Gastroesophageal sphincter (tissue), 4 donors: ENCODE measurements around the gene JUP. TPM values are rescaled to one million over a fixed set of nuclear protein-coding genes. Genes with fewer than 3 reads are reported as not detected.

Source experiments
- ATAC-seq: fragments of 150-250 bp; one replicate; pipeline ENCODE4 v1.9.1; 2016; ENCODE audit warnings: mild to moderate bottlenecking, moderate library complexity
- H3K27ac ChIP-seq, 4 donors: fragments of 200-600 bp; sonication (generic) in 3 of 4; 1 replicate in 3 of 4; 2 replicates in 1 of 4; pipeline ENCODE4 v1.5.1; 2016 to 2019
- H3K27me3 ChIP-seq: fragments of 200-600 bp; sonication (generic); one replicate; pipeline ENCODE4 v1.5.1; 2019
- H3K36me3 ChIP-seq, 2 donors: fragments of 200-600 bp; sonication (generic); one replicate each; pipeline ENCODE4 v1.5.1; 2019; ENCODE audit warnings: control low read depth in 1 of 2
- H3K4me1 ChIP-seq, 3 donors: fragments of 200-600 bp; sonication (generic); 1 replicate in 2 of 3; 2 replicates in 1 of 3; pipeline ENCODE4 v1.5.1; 2016 to 2019; ENCODE audit warnings: control low read depth in 2 of 3
- H3K4me3 ChIP-seq, 2 donors: fragments of 200-600 bp; sonication (generic); one replicate each; pipeline ENCODE4 v1.5.1; 2019; ENCODE audit warnings: mild to moderate bottlenecking in 1 of 2, moderate library complexity in 1 of 2
- H3K9me3 ChIP-seq, 3 donors: fragments of 200-600 bp; sonication (generic); one replicate each; pipeline ENCODE4 v1.5.1; 2017 to 2019; ENCODE audit warnings: control low read depth in 2 of 3
- EP300 ChIP-seq: sonication (generic); formaldehyde crosslinking; IDR thresholded peaks from one replicate; pipeline ENCODE4 v1.6.1; 2017; ENCODE audit warnings: antibody characterized with exemption, mild to moderate bottlenecking
- POLR2A ChIP-seq, 2 donors: fragments of 450-650 bp; IDR thresholded peaks; one replicate each; pipeline ENCODE4 v1.6.1; 2017; ENCODE audit warnings: antibody characterized with exemption in 2 of 2, mild to moderate bottlenecking in 2 of 2, moderate library complexity in 1 of 2
- POLR2AphosphoS5 ChIP-seq: sonication (generic); formaldehyde crosslinking; IDR thresholded peaks from one replicate; pipeline ENCODE4 v1.6.1; 2017; ENCODE audit warnings: antibody characterized with exemption
- WGBS, 2 donors: methylation state at CpG; one replicate each; pipeline ENCODE4 v1.1.5; 2018; ENCODE audit warnings: low coverage in 1 of 2; 5-methylcytosine and 5-hydroxymethylcytosine counted together
- total RNA-seq, 4 donors: library from RNA; depleted of rRNA; stranded (reverse); fragments of >200 nt; gene quantifications; one replicate each; pipeline ENCODE4 v1.1.0, GENCODE V29; 2016
- TF ChIP-seq, protein P1 (sequence below), 4 experiments: fragments of 200-600 bp in 2 of 4; fragments of 450-650 bp in 2 of 4; sonication (generic) in 1 of 4; IDR thresholded peaks; one replicate each; pipeline ENCODE4 v1.5.1; 2017 to 2019; ENCODE audit warnings: antibody characterized with exemption in 4 of 4, mild to moderate bottlenecking in 2 of 4, moderate library complexity in 2 of 4

Gene JUP
- total RNA-seq, 4 donors from 2014 or later = 30.8 to 60.9 (median 41.7) TPM

- no peaks in the 10 kb centered on the region for H3K36me3 ChIP-seq
- no peak overlapping the region for H3K27ac ChIP-seq
- TF ChIP-seq, protein P1, sequence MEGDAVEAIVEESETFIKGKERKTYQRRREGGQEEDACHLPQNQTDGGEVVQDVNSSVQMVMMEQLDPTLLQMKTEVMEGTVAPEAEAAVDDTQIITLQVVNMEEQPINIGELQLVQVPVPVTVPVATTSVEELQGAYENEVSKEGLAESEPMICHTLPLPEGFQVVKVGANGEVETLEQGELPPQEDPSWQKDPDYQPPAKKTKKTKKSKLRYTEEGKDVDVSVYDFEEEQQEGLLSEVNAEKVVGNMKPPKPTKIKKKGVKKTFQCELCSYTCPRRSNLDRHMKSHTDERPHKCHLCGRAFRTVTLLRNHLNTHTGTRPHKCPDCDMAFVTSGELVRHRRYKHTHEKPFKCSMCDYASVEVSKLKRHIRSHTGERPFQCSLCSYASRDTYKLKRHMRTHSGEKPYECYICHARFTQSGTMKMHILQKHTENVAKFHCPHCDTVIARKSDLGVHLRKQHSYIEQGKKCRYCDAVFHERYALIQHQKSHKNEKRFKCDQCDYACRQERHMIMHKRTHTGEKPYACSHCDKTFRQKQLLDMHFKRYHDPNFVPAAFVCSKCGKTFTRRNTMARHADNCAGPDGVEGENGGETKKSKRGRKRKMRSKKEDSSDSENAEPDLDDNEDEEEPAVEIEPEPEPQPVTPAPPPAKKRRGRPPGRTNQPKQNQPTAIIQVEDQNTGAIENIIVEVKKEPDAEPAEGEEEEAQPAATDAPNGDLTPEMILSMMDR (IDR thresholded peaks at IDR 0.05) = no peak
- no peak for TF ChIP-seq POLR2AphosphoS5
- TF ChIP-seq POLR2A (IDR thresholded peaks at IDR 0.05) = no peak
- no peak for TF ChIP-seq EP300
- no peak overlapping the region for H3K4me3 ChIP-seq
- H3K27me3 ChIP-seq = peaks cover 5% of the 10 kb centered on the region
- no peak for ATAC-seq
- no peaks in the 10 kb centered on the region for H3K4me1 ChIP-seq
- no peaks in the 10 kb centered on the region for H3K9me3 ChIP-seq
- WGBS, 2 donors = 83 to 100% methylated on average over 3 to 4 of the region's 7 CpGs
These were observed 64.3 kb downstream of the JUP start for GRCh38 chr17:41722231-41722630.

GRCh38 chr17:41718287-41718645 is 68.2 kb downstream of the JUP start:
- no peaks in the 10 kb centered on the region for H3K4me1 ChIP-seq
- TF ChIP-seq POLR2AphosphoS5 (no peak), POLR2A (IDR thresholded peaks at IDR 0.05) (no peak)
- no peaks in the 10 kb centered on the region for H3K27me3 ChIP-seq
- H3K9me3 ChIP-seq = no peaks in the 10 kb centered on the region
- H3K36me3 ChIP-seq = no peaks in the 10 kb centered on the region
- H3K27ac ChIP-seq = no peak overlapping the region
- no peak for ATAC-seq
- no peak overlapping the region for H3K4me3 ChIP-seq
- WGBS, 2 donors = 43% methylated on average over 4 of the region's 5 CpGs; no CpG with 5 or more reads in 1 of the 2 donors

- Histone ChIP-seq H3K27me3 (no peaks in the 10 kb centered on the region), H3K9me3 (no peaks in the 10 kb centered on the region), H3K4me1 (no peaks in the 10 kb centered on the region), H3K4me3 (no peak overlapping the region), H3K27ac (no peak overlapping the region), H3K36me3 (no peaks in the 10 kb centered on the region)
- 61 to 83% methylated on average over 8 to 13 of the region's 15 CpGs for WGBS, 2 donors
- TF ChIP-seq, protein P1 (IDR thresholded peaks at IDR 0.05) = no peak
- no peak for TF ChIP-seq POLR2AphosphoS5
- no peak for TF ChIP-seq POLR2A (IDR thresholded peaks at IDR 0.05)
- TF ChIP-seq EP300 = no peak
- ATAC-seq = no peak
These were observed 68.9 kb downstream of the JUP start for GRCh38 chr17:41717408-41718286.

DNA sequence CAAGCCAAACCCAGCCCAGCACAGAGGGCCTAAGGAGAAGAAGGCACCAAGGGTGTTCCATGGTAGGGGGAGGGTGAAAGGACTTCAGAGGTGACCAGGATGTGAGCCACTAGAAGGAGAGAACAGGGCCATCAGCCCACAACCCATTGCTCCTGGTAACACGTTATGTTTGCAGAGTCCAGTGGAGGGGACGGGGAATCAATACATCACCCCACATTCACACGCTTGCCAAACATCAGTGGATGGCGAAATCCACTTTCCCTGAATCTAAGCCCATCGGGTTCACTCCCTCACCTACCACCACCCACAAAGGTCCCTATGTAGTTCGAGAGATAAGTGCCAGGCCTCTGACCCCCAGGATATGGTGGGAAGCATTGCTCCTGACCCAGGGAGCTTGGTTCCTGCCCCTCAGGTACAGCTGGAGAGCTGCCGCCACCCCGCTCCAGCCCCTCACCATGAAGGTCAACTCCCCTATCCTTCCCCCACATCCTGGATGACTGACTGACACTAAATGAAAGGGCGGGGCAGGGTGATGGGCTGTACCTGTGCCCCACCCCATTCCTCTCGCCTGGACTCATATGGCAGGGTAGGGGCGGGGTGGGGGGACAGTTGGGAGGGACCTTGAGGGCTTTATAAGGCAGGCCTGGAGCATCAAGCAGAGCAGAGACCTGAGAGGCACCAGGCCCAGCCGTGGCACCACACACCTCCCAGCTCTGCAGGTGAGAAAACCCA is 74.7 kb downstream of the JUP start, which contains the start of gene GAST:
TSS of gene GAST (plus strand) at position 663 of the 732 bp plus-strand sequence. CDS start 3,106 bp downstream, outside the sequence.
- Histone ChIP-seq H3K27ac (no peak within 1 kb of the TSS), H3K4me1 (no peaks in the 10 kb centered on the region), H3K27me3 (peaks cover 25% of the 10 kb centered on the region), H3K36me3 (no peaks in the 10 kb centered on the region), H3K9me3 (no peaks in the 10 kb centered on the region), H3K4me3 (no peak within 1 kb of the TSS)
- ATAC-seq = no peak
- WGBS, 2 donors = 87 to 92% methylated on average over 4 to 5 of the region's 12 CpGs
- TF ChIP-seq EP300 (no peak), POLR2A (IDR thresholded peaks at IDR 0.05) (no peak), POLR2AphosphoS5 (no peak)
- TF ChIP-seq, protein P1 (IDR thresholded peaks at IDR 0.05) = no peak

DNA sequence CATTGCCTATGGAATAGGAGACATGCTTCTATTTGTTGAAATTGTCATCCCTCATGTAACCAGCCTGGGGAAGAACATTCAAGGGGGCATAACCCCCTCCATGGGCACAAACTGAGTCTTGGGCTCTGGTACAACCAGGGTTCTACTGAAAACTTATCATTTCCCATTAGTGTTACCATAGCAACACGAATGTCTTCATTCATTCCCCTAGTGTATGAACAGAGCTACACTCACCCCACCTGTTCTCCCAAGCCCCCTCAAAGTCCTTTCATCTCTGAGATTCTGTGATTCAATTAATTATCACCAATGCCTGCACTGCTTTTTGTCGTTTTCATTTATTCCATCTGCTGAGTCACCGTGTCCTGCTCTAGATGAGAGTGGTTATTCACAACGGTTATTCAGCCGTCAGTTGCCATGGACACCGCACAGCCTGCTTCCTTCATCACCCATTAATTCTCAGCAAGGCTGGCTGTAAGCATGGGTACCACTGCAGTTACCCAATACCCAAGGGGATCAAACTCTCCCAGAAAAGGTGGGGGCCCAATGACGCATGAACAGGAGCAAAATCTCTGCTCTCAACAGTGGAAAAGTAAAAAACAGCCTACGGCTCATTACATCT is 75.9 kb downstream of the JUP start:
- H3K4me3 ChIP-seq = no peak overlapping the region
- 37 to 59% methylated on average over 7 to 8 of the region's 8 CpGs for WGBS, 2 donors
- H3K9me3 ChIP-seq = no peaks in the 10 kb centered on the region
- ATAC-seq = no peak
- H3K27me3 ChIP-seq = peaks cover 25% of the 10 kb centered on the region
- H3K4me1 ChIP-seq = peaks cover 0 to 3% (median 0%) of the 10 kb centered on the region in 3 donors
- no peak overlapping the region for H3K27ac ChIP-seq
- TF ChIP-seq, protein P1 (IDR thresholded peaks at IDR 0.05) = no peak
- TF ChIP-seq POLR2A (IDR thresholded peaks at IDR 0.05) (no peak), POLR2AphosphoS5 (no peak), EP300 (no peak)
- no peaks in the 10 kb centered on the region for H3K36me3 ChIP-seq
